IPS-18a (cell line): Measurements from ENCODE around the gene ASMTL.
"Not testable (repeated sequence)": the region's sequence is repeated elsewhere in the genome, so short reads cannot be mapped to it uniquely, and the experiment has no call there.

Experiments used
- H3K27ac ChIP-seq: one replicate; pipeline ENCODE4 v1.5.1; 2013; ENCODE audit warnings: low read length
- H3K27me3 ChIP-seq: one replicate; pipeline ENCODE4 v1.6.1; 2013; ENCODE audit warnings: mild to moderate bottlenecking, low read length; ENCODE audit not compliant: control insufficient read depth, insufficient read depth
- H3K36me3 ChIP-seq: one replicate; pipeline ENCODE4 v1.6.1; 2013; ENCODE audit warnings: low read depth, low read length; ENCODE audit not compliant: control insufficient read depth
- H3K4me1 ChIP-seq: one replicate; pipeline ENCODE4 v1.6.1; 2013; ENCODE audit warnings: low read depth, low read length; ENCODE audit not compliant: control insufficient read depth
- H3K4me3 ChIP-seq: one replicate; pipeline ENCODE4 v1.5.1; 2013; ENCODE audit warnings: low read length
- H3K9ac ChIP-seq: one replicate; pipeline ENCODE4 v1.6.1; 2013; ENCODE audit warnings: mild to moderate bottlenecking, low read length, moderate library complexity
- H3K9me3 ChIP-seq: one replicate; pipeline ENCODE4 v1.6.1; 2013; ENCODE audit warnings: low read depth, low read length; ENCODE audit not compliant: control insufficient read depth

The ASMTL gene

DNA sequence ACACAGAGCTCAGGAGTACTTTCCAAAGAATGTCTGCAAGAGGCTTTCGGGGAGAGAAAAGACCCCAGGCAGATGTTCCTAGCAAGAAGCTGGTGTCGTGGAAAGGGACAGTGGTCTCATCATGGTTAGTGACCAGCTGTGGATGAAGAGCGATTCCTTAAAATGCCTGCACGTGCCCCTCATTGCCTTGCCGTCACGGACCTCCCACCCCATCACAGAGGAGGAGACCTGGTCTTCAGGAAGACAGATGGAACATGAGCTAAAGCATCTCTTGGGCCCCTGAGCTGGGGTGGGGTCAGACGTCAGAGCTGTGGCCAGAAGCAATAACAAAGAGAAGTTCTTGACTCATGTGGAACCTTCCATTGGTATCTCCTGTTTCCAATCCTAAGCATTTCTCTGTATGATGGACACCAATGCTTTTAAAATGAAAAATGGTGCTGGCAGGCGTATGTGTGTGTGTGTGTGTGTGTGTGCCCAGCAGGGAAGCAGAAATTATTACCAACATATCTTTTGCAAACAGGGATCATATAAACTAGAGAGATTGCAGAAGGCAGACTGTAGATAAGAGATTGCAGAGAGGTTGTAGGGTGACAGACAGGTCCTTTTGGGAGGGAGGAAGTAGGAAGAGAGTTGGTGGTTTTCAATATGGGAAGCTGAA lies 25.2 kb upstream of the ASMTL start:
- Histone ChIP-seq H3K27ac (no peak overlapping the region), H3K9ac (no peak overlapping the region), H3K4me1 (no peaks in the 10 kb centered on the region), H3K27me3 (no peaks in the 10 kb centered on the region), H3K9me3 (no peaks in the 10 kb centered on the region), H3K36me3 (no peaks in the 10 kb centered on the region), H3K4me3 (no peak overlapping the region)

DNA sequence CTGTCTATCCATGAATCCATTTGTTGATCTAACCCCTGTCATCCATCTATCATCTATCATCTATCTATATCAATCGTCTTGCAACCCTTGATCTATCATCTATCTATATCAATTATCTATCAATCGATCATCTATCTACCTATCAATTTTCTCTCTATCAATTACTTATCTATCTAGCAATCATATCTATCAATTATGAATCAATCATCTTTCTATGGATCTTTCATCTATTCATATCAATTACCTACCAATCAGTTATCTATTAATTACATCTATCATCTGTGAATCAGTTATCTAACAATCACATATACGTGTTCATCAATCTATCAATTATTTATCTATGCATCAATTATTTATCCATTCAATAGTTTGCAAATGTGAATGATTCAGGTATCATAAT lies 24.5 kb upstream of the ASMTL start:
- Histone ChIP-seq H3K9me3 (no peaks in the 10 kb centered on the region), H3K27ac (no peak overlapping the region), H3K9ac (no peak overlapping the region), H3K4me3 (no peak overlapping the region), H3K36me3 (no peaks in the 10 kb centered on the region), H3K27me3 (no peaks in the 10 kb centered on the region), H3K4me1 (no peaks in the 10 kb centered on the region)

DNA sequence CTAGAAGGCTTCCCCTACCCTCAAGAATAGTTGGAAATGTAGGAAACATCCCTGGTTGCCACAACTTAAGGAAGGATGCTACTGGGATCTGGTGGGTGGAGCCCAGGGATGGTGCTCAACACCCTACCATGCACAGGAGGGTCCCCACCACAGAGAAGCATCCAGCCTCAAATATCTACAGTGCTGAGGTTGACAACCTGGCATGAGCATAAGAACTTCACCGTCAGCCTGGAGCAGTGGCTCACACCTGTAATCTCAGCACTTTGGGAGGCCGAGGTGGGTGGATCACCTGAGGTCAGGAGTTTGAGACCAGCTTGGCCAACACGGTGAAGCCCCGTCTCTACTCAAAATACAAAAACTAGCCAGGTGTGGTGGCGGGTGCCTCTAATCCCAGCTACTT lies 24.0 kb upstream of the ASMTL start:
- Histone ChIP-seq H3K27ac (no peak overlapping the region), H3K9me3 (no peaks in the 10 kb centered on the region), H3K27me3 (no peaks in the 10 kb centered on the region), H3K36me3 (no peaks in the 10 kb centered on the region), H3K9ac (no peak overlapping the region), H3K4me3 (no peak overlapping the region), H3K4me1 (no peaks in the 10 kb centered on the region)

DNA sequence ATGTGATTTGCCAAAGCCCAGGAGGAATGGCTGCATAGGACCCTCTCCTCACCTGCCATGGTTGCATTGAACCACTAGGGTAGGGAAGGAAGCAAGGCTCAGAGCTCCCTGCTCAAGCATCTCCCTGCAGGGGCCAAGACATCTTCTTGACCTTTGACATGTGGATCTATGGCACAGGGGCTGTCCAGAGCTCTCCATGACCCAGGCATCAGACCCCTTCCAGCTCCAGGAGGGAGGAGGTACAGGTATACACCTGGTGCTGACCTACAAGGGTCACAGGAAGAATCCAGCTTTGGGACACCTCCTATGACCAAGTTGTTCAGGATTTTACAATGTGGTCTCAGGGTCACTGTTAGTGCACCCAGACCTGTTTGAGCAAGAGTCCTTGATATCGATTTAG lies 23.2 kb upstream of the ASMTL start:
- Histone ChIP-seq H3K9ac (no peak overlapping the region), H3K4me1 (no peaks in the 10 kb centered on the region), H3K4me3 (no peak overlapping the region), H3K9me3 (no peaks in the 10 kb centered on the region), H3K27ac (no peak overlapping the region), H3K27me3 (no peaks in the 10 kb centered on the region), H3K36me3 (no peaks in the 10 kb centered on the region)

DNA sequence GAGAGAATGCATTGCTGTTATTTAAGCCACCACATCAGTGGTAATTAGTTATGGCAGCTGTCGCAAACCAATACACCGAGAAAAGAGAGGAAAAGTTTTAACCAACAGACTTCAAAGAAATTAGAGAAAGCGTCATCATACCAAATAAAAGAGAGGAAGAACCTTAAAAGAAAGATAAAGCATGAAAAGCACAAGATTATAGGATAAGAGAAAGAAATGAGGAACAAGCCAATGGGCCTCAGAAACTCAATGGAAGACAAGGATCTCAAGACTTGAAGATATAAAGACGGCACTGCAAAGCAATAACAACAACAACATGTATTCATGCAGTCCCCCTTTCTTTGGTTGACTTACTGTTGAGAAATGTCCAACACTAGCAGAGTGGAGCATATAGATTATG lies 22.8 kb upstream of the ASMTL start:
- H3K27ac ChIP-seq = no peak overlapping the region
- H3K9ac ChIP-seq = no peak overlapping the region
- no peaks in the 10 kb centered on the region for H3K4me1 ChIP-seq
- no peaks in the 10 kb centered on the region for H3K36me3 ChIP-seq
- H3K27me3 ChIP-seq = no peaks in the 10 kb centered on the region
- H3K4me3 ChIP-seq = no peak overlapping the region
- H3K9me3 ChIP-seq = no peaks in the 10 kb centered on the region

DNA sequence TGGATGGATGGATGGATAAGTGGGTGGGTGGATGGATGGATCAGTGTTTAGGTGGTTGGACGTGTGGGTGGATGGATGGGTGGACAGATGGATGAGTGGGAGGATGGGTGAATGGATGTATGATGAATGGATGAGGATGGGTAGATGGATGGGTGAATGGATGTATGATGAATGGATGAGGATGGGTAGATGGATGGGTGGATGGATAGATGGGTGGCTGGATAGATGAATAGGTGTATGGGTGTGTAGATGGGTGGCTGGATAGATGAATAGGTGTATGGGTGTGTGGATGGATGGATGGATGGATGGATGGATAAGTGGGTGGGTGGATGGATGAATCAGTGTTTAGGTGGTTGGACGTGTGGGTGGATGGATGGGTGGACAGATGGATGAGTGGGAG lies 21.9 kb upstream of the ASMTL start:
- not testable (repeated sequence) for H3K9me3 ChIP-seq, H3K27me3 ChIP-seq, H3K36me3 ChIP-seq, H3K4me1 ChIP-seq, H3K4me3 ChIP-seq, H3K27ac ChIP-seq, H3K9ac ChIP-seq

DNA sequence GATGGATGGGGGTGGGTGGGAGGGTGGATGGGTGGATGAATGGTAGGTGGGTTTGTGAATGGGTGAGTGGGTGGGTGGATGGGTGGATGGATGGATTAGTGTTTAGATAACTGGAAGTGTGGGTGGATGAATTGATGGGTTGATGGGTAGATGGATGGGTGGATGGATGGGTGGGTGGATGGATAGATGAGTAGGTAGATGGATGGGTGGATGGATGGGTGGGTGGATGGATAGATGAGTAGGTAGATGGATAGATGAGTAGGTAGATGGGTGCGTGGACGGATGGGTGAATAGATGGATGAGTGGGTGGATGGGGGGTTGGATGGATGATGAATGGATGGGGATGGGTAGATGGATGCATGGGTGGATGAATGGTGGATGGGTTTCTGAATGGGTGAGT lies 20.3 kb upstream of the ASMTL start:
- H3K27me3 ChIP-seq = no peaks in the 10 kb centered on the region
- H3K4me3 ChIP-seq = no peak overlapping the region
- no peaks in the 10 kb centered on the region for H3K9me3 ChIP-seq
- no peak overlapping the region for H3K9ac ChIP-seq
- no peak overlapping the region for H3K27ac ChIP-seq
- H3K4me1 ChIP-seq = no peaks in the 10 kb centered on the region
- H3K36me3 ChIP-seq = no peaks in the 10 kb centered on the region

DNA sequence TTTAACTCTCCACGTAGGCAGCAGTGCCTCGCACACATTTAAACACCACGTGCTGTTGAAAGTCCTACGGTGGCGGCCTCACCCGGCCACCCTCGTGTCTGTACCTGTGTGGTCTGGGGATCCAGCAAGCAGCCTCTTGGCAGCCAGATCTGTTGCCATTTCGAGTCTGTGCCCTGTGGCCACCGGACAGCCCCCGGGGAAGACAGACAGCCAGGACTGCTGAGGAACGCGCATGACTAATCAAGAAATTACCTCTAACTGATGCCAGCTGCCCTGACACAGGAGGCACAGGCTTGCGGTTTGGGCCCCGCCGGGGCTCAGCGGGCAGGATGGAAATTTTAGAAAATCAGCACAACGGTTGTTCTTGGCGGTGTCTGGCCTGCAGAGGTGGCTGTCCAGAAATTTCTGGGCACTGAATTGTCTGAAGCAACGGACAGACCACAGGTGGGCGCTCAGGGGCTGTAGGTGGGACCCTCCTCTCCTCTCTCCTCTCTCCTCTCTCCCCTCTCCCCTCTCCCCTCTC lies 15.6 kb upstream of the ASMTL start:
- Histone ChIP-seq H3K27ac (no peak overlapping the region), H3K27me3 (no peaks in the 10 kb centered on the region), H3K36me3 (no peaks in the 10 kb centered on the region), H3K9ac (no peak overlapping the region), H3K4me1 (no peaks in the 10 kb centered on the region), H3K4me3 (no peak overlapping the region), H3K9me3 (no peaks in the 10 kb centered on the region)

DNA sequence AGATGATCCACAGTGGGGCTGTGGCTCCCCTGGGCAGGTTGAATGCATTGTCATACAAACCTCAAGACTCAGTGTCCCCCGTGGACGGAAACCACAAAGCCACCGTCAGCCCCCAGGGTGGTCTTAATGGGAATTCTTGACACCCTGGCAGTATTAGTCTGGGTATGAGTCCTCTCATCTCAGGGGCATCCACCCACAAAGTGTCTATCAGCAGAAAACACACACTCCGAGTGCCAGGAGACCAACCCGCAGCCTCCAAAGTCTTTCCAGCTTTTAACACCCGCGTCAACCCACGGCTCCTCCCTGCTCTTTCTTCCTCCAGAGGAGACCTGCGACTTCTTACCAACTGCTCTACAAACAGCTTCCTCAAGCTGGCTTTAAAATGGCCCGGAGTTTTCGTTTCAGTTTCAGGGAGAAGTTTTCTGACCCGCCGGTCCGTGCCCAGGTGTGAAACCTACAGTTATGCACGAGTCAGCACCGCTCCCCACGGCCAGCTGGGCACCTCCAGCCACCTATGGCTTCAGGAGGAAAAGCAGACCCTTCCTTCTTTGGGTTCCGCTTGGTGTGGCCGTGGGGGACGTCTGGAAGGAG lies 14.4 kb upstream of the ASMTL start:
- Histone ChIP-seq H3K4me1 (no peaks in the 10 kb centered on the region), H3K9ac (no peak overlapping the region), H3K4me3 (no peak overlapping the region), H3K9me3 (no peaks in the 10 kb centered on the region), H3K27ac (no peak overlapping the region), H3K36me3 (no peaks in the 10 kb centered on the region), H3K27me3 (no peaks in the 10 kb centered on the region)

DNA sequence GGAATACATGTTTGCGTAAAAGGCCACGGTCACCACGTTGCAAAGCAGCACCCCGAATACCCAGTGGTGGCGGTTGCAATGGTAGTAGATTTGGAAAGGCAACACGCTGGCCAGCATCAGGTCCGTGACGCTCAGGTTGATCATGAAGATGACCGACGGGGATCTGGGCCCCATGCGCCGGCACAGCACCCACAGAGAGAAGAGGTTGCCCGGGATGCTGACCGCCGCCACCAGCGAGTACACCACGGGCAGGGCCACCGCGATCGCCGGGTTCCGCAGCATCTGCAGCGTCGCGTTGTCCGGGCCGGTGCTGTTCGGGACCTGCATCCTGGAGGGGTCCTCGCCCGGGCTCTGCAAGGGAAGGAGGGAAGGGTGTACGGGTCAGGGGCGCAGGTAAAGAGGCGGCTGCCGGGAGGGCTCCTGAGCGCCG lies 13.5 kb upstream of the ASMTL start:
- Histone ChIP-seq H3K4me3 (no peak overlapping the region), H3K9ac (no peak overlapping the region), H3K9me3 (no peaks in the 10 kb centered on the region), H3K36me3 (no peaks in the 10 kb centered on the region), H3K4me1 (no peaks in the 10 kb centered on the region), H3K27ac (no peak overlapping the region), H3K27me3 (no peaks in the 10 kb centered on the region)

DNA sequence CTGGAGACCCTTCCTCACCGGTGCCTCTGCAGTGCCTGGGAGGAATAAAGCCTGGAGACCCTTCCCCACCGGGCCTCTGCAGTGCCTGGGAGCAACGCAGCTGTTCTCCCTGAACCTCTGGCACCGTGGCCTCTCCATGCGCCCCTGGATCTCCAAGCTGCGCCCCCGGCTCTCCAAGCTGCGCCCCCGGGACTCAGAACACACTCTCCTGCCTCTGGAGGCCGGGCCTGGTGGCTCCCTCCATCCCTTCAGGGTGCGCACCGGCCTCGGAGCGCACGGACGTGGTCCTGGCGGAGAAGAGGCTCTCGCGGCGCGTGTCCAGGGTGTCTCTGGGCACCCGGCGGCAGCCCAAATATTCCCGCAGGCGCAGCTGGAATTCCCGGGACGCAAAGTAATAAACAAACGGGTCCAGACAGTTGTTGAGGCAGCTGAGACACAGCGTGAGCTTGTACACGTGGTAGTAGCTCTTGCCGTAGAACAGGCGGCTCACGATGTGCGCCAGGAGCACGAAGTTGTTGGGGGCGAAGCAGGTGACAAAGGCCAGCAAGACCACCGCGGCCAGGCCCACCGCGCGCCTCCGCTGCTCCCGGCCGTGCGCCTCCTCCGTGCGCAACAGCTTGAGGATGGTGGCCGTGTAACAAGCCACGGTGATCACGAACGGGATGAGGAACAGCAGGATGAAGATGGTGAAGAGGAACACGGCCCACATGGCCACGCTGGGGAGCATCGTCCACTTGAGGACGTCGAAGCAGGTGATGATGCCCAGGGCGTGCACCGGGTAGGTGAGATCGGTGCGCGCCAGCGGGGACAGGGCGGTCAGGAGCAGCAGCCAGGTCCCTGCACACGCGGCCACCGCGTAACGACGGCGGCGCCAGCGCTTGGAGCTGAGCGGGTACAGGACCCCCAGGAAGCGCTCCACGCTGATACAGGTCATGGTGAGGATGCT lies 12.8 kb upstream of the ASMTL start:
- no peak overlapping the region for H3K27ac ChIP-seq
- H3K9ac ChIP-seq = no peak overlapping the region
- H3K36me3 ChIP-seq = no peaks in the 10 kb centered on the region
- no peaks in the 10 kb centered on the region for H3K4me1 ChIP-seq
- no peaks in the 10 kb centered on the region for H3K27me3 ChIP-seq
- no peaks in the 10 kb centered on the region for H3K9me3 ChIP-seq
- no peak overlapping the region for H3K4me3 ChIP-seq
